Activated naive CD8-positive, alpha-beta T cell (primary cell): ENCODE data around the gene ROPN1.
"Not testable (repeated sequence)": the region's sequence is repeated elsewhere in the genome, so short reads cannot be mapped to it uniquely, and the experiment has no call there.

ENCODE experiments used
- H3K27ac Mint-ChIP-seq: one replicate; pipeline ENCODE4 v1.8.0; 2021; ENCODE audit warnings: mixed read lengths
- H3K27me3 Mint-ChIP-seq: one replicate; pipeline ENCODE4 v1.8.0; 2021; ENCODE audit warnings: mixed read lengths
- H3K36me3 Mint-ChIP-seq: one replicate; pipeline ENCODE4 v1.8.0; 2021; ENCODE audit warnings: mixed read lengths
- H3K4me1 Mint-ChIP-seq: one replicate; pipeline ENCODE4 v1.8.0; 2021; ENCODE audit warnings: low read depth, mixed read lengths
- H3K4me3 Mint-ChIP-seq: one replicate; pipeline ENCODE4 v1.8.0; 2021; ENCODE audit warnings: mild to moderate bottlenecking, mixed read lengths
- H3K9me3 Mint-ChIP-seq: one replicate; pipeline ENCODE4 v1.8.0; 2021; ENCODE audit warnings: low read depth, mixed read lengths

Gene ROPN1

DNA sequence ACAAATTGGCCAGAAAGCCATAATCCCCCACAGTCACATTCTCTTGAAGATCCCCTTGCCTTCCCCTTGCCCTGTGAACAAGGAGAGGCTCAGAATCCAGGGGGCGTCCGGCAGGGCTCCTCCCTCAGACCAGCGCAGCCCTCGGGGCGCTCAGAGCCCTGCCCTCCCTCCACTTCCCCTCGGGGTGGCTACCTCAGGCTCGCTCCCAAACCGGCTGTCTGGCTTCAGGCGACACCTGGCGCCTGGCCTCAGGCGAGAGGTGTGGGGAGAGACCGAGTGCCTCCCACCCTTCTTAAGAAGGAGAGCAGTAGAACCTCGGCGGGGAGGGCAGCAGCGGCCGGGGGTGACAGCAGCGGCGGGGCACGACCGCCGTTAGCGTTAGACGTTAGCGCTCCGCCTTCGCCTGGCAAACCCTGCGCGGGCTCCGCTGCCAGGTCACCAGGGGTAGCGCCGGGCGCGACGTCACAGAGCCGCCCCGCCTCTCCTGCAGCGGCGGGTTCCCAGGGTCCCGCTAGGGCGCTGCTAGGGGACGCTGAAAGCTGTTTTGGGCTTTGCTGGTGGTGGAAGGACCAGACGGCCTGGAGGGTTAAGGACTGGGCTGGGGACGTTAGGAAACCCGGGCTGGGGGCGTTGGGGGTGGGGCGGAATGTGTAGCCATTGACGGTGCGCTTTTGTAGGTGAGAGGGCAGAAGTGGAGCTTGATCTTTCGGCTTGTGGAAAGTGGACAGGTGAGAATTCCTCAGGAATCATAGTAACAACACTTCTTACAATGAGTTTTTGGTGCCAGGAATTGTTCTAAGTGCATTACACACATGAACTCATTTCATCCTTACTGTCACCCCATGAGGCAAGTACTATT is at the start of gene ROPN1:
ROPN1 (minus strand) TSS at position 395 of the 859 bp plus-strand sequence. CDS start 11,643 bp downstream, outside the sequence.
- Mint-ChIP-seq H3K27me3 (peaks cover 26% of the 10 kb centered on the region), H3K4me3 (peak within 1 kb of the TSS; percentile 72)
- H3K4me1 Mint-ChIP-seq, H3K36me3 Mint-ChIP-seq, H3K9me3 Mint-ChIP-seq, H3K27ac Mint-ChIP-seq: not testable (repeated sequence)

- H3K27me3 Mint-ChIP-seq = peaks cover 5% of the 10 kb centered on the region
- H3K36me3 Mint-ChIP-seq = no peaks in the 10 kb centered on the region
- no peak overlapping the region for H3K27ac Mint-ChIP-seq
- H3K4me3 Mint-ChIP-seq = no peak overlapping the region
- H3K4me1 Mint-ChIP-seq = no peaks in the 10 kb centered on the region
- H3K9me3 Mint-ChIP-seq = no peaks in the 10 kb centered on the region
Observed at GRCh38 chr3:124041553-124041952, 49.6 kb upstream of the ROPN1 start.

- Mint-ChIP-seq H3K27ac (no peak overlapping the region), H3K4me1 (peaks cover 10% of the 10 kb centered on the region), H3K36me3 (no peaks in the 10 kb centered on the region), H3K4me3 (no peak overlapping the region), H3K27me3 (peaks cover 19% of the 10 kb centered on the region), H3K9me3 (no peaks in the 10 kb centered on the region)
Observed at GRCh38 chr3:124037326-124037725, 45.4 kb upstream of the ROPN1 start.

- not testable (repeated sequence) for H3K4me3 Mint-ChIP-seq, H3K9me3 Mint-ChIP-seq, H3K36me3 Mint-ChIP-seq, H3K27ac Mint-ChIP-seq
- Mint-ChIP-seq H3K4me1 (peaks cover 12% of the 10 kb centered on the region), H3K27me3 (peaks cover 28% of the 10 kb centered on the region)
Observed at GRCh38 chr3:124036214-124036613, 44.3 kb upstream of the ROPN1 start.

- no peaks in the 10 kb centered on the region for H3K36me3 Mint-ChIP-seq
- H3K27ac Mint-ChIP-seq = no peak overlapping the region
- H3K9me3 Mint-ChIP-seq = no peaks in the 10 kb centered on the region
- H3K27me3 Mint-ChIP-seq = peaks cover 30% of the 10 kb centered on the region
- peaks cover 12% of the 10 kb centered on the region for H3K4me1 Mint-ChIP-seq
- H3K4me3 Mint-ChIP-seq = peak overlapping the region; percentile 61
Observed at GRCh38 chr3:124035463-124036121, 43.7 kb upstream of the ROPN1 start.

- Mint-ChIP-seq H3K9me3 (no peaks in the 10 kb centered on the region), H3K4me1 (peaks cover 12% of the 10 kb centered on the region), H3K4me3 (peak overlapping the region; percentile 80), H3K27ac (no peak overlapping the region), H3K27me3 (peaks cover 33% of the 10 kb centered on the region), H3K36me3 (no peaks in the 10 kb centered on the region)
Observed at GRCh38 chr3:124034844-124035152, 42.9 kb upstream of the ROPN1 start.

- no peak overlapping the region for H3K27ac Mint-ChIP-seq
- no peaks in the 10 kb centered on the region for H3K9me3 Mint-ChIP-seq
- H3K4me3 Mint-ChIP-seq = peak overlapping the region; percentile 80
- H3K4me1 Mint-ChIP-seq = peaks cover 12% of the 10 kb centered on the region
- no peaks in the 10 kb centered on the region for H3K36me3 Mint-ChIP-seq
- peaks cover 35% of the 10 kb centered on the region for H3K27me3 Mint-ChIP-seq
Observed at GRCh38 chr3:124034016-124034843, 42.3 kb upstream of the ROPN1 start.

DNA sequence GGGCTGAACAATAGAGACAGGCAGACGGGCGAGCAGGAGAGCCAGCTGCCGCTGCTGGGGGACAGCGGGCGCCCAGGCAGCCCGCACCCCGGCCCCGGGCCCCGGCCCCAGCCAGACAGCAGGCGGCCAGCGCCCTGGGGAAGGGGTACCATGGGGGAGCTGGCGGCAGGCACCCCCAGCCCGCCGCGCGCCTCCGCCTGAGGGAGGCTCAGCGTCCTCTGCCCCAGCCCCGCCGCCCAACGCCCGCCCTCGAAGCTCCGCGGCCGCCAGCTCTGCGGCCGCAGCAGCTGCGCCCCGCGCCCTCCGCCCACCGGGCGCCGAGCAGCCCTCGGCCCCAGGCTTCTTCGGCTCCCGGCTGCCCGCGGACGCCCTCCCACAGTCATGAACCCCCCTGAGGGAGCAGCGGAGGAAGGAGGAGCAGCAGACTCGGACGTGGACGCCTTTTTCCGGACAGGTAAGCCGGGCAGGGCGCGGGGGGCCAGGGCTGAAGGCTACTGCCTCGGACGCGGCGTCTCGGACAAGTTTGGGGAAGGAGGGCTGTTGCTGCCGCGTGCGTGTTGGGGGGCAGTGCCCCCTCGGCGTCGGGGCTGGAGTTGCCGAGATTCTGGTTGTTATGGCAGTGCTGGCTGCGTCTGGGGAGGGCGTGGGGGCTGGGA is 41.6 kb upstream of the ROPN1 start, which contains the start of gene KALRN:
KALRN (plus strand) TSS at position 10 of the 656 bp plus-strand sequence.
- Mint-ChIP-seq H3K9me3 (no peaks in the 10 kb centered on the region), H3K4me3 (peak within 1 kb of the TSS; percentile 84), H3K4me1 (peaks cover 12% of the 10 kb centered on the region), H3K36me3 (no peaks in the 10 kb centered on the region), H3K27ac (no peak within 1 kb of the TSS), H3K27me3 (peaks cover 39% of the 10 kb centered on the region)

DNA sequence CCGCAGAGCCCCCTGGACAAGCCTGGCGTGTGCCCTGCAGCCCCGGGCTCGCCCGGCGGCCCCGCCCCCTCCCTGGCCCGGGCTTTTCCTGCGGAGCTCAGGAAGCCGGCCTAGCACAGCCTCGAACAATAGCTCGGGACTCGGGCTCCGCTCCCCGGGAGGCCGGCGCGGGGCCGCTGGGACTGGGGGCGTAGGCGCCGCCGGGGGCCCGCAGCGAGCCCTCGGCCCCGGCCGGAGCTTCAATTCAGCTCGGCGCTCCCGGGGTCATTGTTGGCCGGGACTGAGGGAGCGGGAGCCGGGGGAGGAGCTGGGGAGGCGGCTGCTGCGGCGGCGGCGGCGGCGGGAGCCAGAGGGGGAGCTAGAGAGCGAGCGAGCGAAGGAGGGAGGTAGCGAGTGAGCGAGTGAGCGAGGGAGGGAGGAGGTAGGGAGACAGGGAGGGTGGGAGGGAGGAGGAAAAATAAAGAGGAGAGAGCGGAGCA is 41.0 kb upstream of the ROPN1 start:
- H3K27me3 Mint-ChIP-seq = peaks cover 39% of the 10 kb centered on the region
- peaks cover 12% of the 10 kb centered on the region for H3K4me1 Mint-ChIP-seq
- no peak overlapping the region for H3K27ac Mint-ChIP-seq
- H3K4me3 Mint-ChIP-seq = no peak overlapping the region
- no peaks in the 10 kb centered on the region for H3K9me3 Mint-ChIP-seq
- no peaks in the 10 kb centered on the region for H3K36me3 Mint-ChIP-seq

DNA sequence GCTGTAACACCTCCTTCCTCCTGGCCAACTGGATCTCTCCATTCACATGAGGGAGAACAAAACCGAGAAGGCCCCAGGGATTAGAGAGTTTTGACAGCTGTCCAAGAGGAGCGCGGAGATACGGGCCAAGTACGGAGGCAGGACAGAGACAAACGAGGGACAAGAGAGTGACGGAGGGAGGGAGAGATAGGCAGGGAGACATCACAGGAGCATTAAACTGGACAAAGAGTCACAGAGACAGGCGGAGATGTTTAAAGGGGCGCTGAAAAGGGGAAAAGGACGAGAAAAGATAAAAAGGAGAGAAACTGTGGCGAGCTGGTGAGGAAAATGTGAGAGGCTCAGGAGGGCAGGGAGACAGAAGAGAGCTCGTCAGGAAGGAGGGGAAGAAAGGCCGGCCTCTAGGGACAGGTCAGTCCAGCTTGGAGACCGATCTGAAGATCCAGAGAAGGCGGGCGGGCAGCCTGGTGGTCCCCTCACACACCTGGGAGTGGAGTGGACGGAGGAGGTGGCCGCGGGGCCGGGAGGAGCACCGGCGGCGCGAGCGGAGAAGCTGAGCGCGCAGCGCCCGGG is 40.5 kb upstream of the ROPN1 start:
- Mint-ChIP-seq H3K4me3 (peak overlapping the region; percentile 84), H3K36me3 (no peaks in the 10 kb centered on the region), H3K4me1 (peaks cover 12% of the 10 kb centered on the region), H3K27me3 (peaks cover 42% of the 10 kb centered on the region), H3K9me3 (no peaks in the 10 kb centered on the region), H3K27ac (no peak overlapping the region)

- H3K4me1 Mint-ChIP-seq = no peaks in the 10 kb centered on the region
- peaks cover 20% of the 10 kb centered on the region for H3K27me3 Mint-ChIP-seq
- H3K27ac Mint-ChIP-seq = no peak overlapping the region
- H3K4me3 Mint-ChIP-seq = no peak overlapping the region
- H3K36me3 Mint-ChIP-seq = no peaks in the 10 kb centered on the region
- H3K9me3 Mint-ChIP-seq = no peaks in the 10 kb centered on the region
Observed at GRCh38 chr3:124026516-124026915, 34.6 kb upstream of the ROPN1 start.

- not testable (repeated sequence) for H3K4me1 Mint-ChIP-seq, H3K9me3 Mint-ChIP-seq, H3K27me3 Mint-ChIP-seq, H3K4me3 Mint-ChIP-seq, H3K36me3 Mint-ChIP-seq, H3K27ac Mint-ChIP-seq
Observed at GRCh38 chr3:124023531-124023930, 31.6 kb upstream of the ROPN1 start.

GRCh38 chr3:124019291-124019690 is 27.4 kb upstream of the ROPN1 start:
- Mint-ChIP-seq H3K27me3 (peaks cover 28% of the 10 kb centered on the region), H3K36me3 (no peaks in the 10 kb centered on the region), H3K9me3 (no peaks in the 10 kb centered on the region), H3K4me3 (no peak overlapping the region), H3K27ac (no peak overlapping the region), H3K4me1 (no peaks in the 10 kb centered on the region)

GRCh38 chr3:124017502-124017901 is 25.6 kb upstream of the ROPN1 start:
- H3K9me3 Mint-ChIP-seq, H3K27ac Mint-ChIP-seq, H3K4me1 Mint-ChIP-seq, H3K36me3 Mint-ChIP-seq, H3K4me3 Mint-ChIP-seq: not testable (repeated sequence)
- H3K27me3 Mint-ChIP-seq = peaks cover 28% of the 10 kb centered on the region
